A673 (cell line): ENCODE measurements around the gene CEP83. TPM values are rescaled to one million over a fixed set of nuclear protein-coding genes. Genes with fewer than 3 reads are reported as not detected.
"Not testable (repeated sequence)": the region's sequence is repeated elsewhere in the genome, so short reads cannot be mapped to it uniquely, and the experiment has no call there.

ENCODE experiments used
- BruUV-seq: library from RNA; stranded (reverse); fragments of 400-500 nt; replicated peaks from 2 replicates; lab custom pipeline; 2021; lab: Mats Ljungman, UMichigan
- CTCF ChIA-PET: fragments of 300-600 bp; sonication (Branson Sonifier 250); formaldehyde crosslinking; loops from one replicate; lab custom pipeline; 2022; ENCODE audit warnings: antibody characterized with exemption; lab: Charles Lee
- POLR2A ChIA-PET: fragments of 300-600 bp; sonication (Branson Sonifier 250); formaldehyde crosslinking; loops from one replicate; lab custom pipeline; 2022; ENCODE audit warnings: antibody characterized with exemption; ENCODE audit not compliant: low non-redundant PET; lab: Charles Lee
- DNase-seq: peaks from one replicate; pipeline ENCODE4 v3.0.0-alpha.2; 2015; ENCODE audit warnings: low spot score
- H3K27ac ChIP-seq: fragments of 200-600 bp; sonication (generic); 2 replicates; pipeline ENCODE4 v1.5.1; 2016; ENCODE audit warnings: mixed run types, low read depth, mild to moderate bottlenecking, mixed read lengths, antibody characterized with exemption, low read length; ENCODE audit not compliant: poor library complexity, severe bottlenecking
- H3K27me3 ChIP-seq: fragments of 200-600 bp; sonication (generic); replicated peaks from 2 replicates; pipeline ENCODE4 v1.6.1; 2017; ENCODE audit warnings: mixed run types, low read depth, mild to moderate bottlenecking, mixed read lengths, antibody characterized with exemption, low read length; ENCODE audit not compliant: insufficient read depth, poor library complexity
- H3K36me3 ChIP-seq: fragments of 200-600 bp; sonication (generic); 2 replicates; pipeline ENCODE4 v1.6.1; 2016; ENCODE audit warnings: mixed run types, mild to moderate bottlenecking, mixed read lengths, antibody characterized with exemption, low read length; ENCODE audit not compliant: insufficient read depth, poor library complexity, severe bottlenecking
- H3K4me1 ChIP-seq: fragments of 200-600 bp; sonication (generic); 2 replicates; pipeline ENCODE4 v1.6.1; 2017; ENCODE audit warnings: mixed run types, mild to moderate bottlenecking, mixed read lengths, antibody characterized with exemption, low read length; ENCODE audit not compliant: insufficient read depth, poor library complexity, severe bottlenecking
- H3K4me3 ChIP-seq: fragments of 200-600 bp; sonication (generic); 2 replicates; pipeline ENCODE4 v1.5.1; 2016; ENCODE audit warnings: low read depth, mixed run types, mild to moderate bottlenecking, mixed read lengths, low read length; ENCODE audit not compliant: poor library complexity, severe bottlenecking
- H3K9me3 ChIP-seq: fragments of 200-600 bp; sonication (generic); 2 replicates; pipeline ENCODE4 v1.6.1; 2016; ENCODE audit warnings: mixed run types, low read depth, mild to moderate bottlenecking, mixed read lengths, antibody characterized with exemption, low read length; ENCODE audit not compliant: poor library complexity, severe bottlenecking
- CTCF ChIP-seq: fragments of 300-800, 200-600 bp; sonication (generic); conservative IDR thresholded peaks from 2 replicates; pipeline ENCODE4 v1.5.1; 2017; ENCODE audit warnings: low read depth, mild to moderate bottlenecking, antibody characterized with exemption, low read length, moderate library complexity, mixed read lengths
- EZH2 ChIP-seq: fragments of 200-600 bp; sonication (generic); IDR thresholded peaks from 2 replicates; pipeline ENCODE4 v1.6.1; 2017; ENCODE audit warnings: borderline replicate concordance, low read depth, mild to moderate bottlenecking, mixed read lengths, antibody characterized with exemption, low read length; ENCODE audit not compliant: poor library complexity, severe bottlenecking
- intact Hi-C: fragments of 100-400 bp; cut with micrococcal nuclease; formaldehyde crosslinking; loops from one replicate; pipeline ENCODE4 v1.10.0; 2022; ENCODE audit not compliant: unreplicated experiment
- total RNA-seq: library from RNA; stranded (reverse); gene quantifications from 2 replicates; pipeline ENCODE4 v1.2.3, GENCODE V29; 2021

The CEP83 gene
- total RNA-seq, 1 experiment from 2014 or later, result 29.2 TPM

DNA sequence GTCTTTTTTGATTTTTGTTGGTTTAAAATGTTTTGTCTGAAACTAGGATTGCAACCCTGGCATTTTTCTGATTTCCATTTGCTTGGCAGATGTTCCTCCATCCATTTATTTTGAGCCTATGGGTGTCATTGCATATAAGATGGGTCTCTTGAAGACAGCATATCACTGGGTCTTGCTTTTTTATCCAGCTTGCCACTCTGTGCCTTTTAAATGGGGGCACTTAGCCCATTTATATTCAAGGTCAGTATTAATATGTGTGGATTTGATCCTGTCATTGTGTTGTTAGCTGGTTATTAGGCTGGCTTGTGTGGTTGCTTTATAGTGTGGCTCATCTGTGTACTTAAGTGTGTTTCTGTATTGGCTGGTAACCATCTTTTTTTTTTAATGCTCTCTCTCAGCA is 139.6 kb downstream of the CEP83 start:
- intact Hi-C loops, result no loop called here
- no peak for DNase-seq
- H3K27me3 ChIP-seq, result no peaks in the 10 kb centered on the region
- ChIA-PET POLR2A (no interaction called here), CTCF (no interaction called here)
- H3K4me1 ChIP-seq, result no peaks in the 10 kb centered on the region
- no peak overlapping the region for H3K27ac ChIP-seq
- no peak for TF ChIP-seq CTCF
- TF ChIP-seq EZH2, result no peak
- H3K4me3 ChIP-seq, result no peak overlapping the region
- BruUV-seq, result no TSS peak
- peaks cover 39% of the 10 kb centered on the region for H3K9me3 ChIP-seq
- peaks cover 23% of the 10 kb centered on the region for H3K36me3 ChIP-seq

DNA sequence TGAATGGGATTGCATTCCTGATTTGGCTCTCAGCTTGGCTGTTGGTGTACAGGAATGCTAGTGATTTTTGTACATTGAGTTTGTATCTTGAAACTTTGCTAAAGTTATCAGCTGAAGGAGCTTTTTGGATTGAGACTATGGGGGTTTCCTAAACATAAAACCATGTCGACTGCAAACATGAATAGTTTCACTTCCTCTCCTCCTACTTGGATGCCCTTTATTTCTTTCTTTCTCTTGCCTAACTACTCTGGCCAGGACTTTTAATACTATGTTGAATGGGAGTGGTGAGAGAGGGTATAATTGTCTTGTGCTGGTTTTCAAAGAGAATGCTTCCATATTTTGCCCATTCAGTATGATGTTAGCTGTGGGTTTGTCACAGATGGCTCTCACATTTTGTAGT is 141.5 kb downstream of the CEP83 start:
- no peak overlapping the region for H3K27ac ChIP-seq
- POLR2A ChIA-PET, result no interaction called here
- intact Hi-C loops, result no loop called here
- H3K9me3 ChIP-seq, result peaks cover 39% of the 10 kb centered on the region
- no peak overlapping the region for H3K4me3 ChIP-seq
- no peak for DNase-seq
- CTCF ChIA-PET, result no interaction called here
- H3K27me3 ChIP-seq, result no peaks in the 10 kb centered on the region
- BruUV-seq, result no TSS peak
- H3K36me3 ChIP-seq, result peaks cover 23% of the 10 kb centered on the region
- TF ChIP-seq CTCF, result no peak
- TF ChIP-seq EZH2, result no peak
- no peaks in the 10 kb centered on the region for H3K4me1 ChIP-seq

- H3K27me3 ChIP-seq, CTCF ChIA-PET, intact Hi-C loops, BruUV-seq, POLR2A ChIA-PET, H3K4me1 ChIP-seq, H3K4me3 ChIP-seq, H3K27ac ChIP-seq, DNase-seq: not testable (repeated sequence)
- Histone ChIP-seq H3K36me3 (peaks cover 15% of the 10 kb centered on the region), H3K9me3 (peaks cover 36% of the 10 kb centered on the region)
These were observed 143.1 kb downstream of the CEP83 start for GRCh38 chr12:94316600-94316999.

DNA sequence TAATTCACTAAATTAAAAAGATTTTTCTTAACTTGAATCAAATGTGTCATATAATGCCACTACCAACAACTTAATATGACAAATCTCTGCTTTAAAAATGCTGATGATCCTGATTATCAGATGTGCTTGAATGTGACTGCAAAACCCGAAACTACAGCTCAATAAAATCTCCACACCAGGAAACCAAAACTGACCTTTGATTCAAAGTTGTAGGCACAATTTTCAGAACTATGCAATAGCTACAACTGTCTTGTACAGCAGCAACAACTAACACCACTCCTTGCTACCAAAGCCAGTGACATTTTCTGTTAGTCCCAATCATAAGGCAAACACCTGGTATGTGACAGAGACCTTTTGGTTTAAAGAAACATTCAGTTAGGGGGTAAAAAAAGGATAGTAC is 147.3 kb downstream of the CEP83 start:
- intact Hi-C loops, result no loop called here
- H3K27me3 ChIP-seq, result no peaks in the 10 kb centered on the region
- POLR2A ChIA-PET, result no interaction called here
- no peak overlapping the region for H3K4me3 ChIP-seq
- H3K27ac ChIP-seq, result no peak overlapping the region
- DNase-seq, result no peak
- BruUV-seq, result no TSS peak
- H3K9me3 ChIP-seq, result peaks cover 5% of the 10 kb centered on the region
- CTCF ChIA-PET, result no interaction called here
- H3K4me1 ChIP-seq, result no peaks in the 10 kb centered on the region
- H3K36me3 ChIP-seq, result peaks cover 9% of the 10 kb centered on the region
- TF ChIP-seq CTCF (no peak), EZH2 (no peak)
